Kidney (tissue), 14 donors: ENCODE results near the gene CTNNBL1. TPM values are rescaled to one million over a fixed set of nuclear protein-coding genes. Genes with fewer than 3 reads are reported as not detected.

Experiments used
- DNase-seq, 5 donors: peaks; one replicate each; pipeline ENCODE4 v3.0.0-alpha.2; 2013 to 2020
- FAIRE-seq: peaks from 2 replicates; lab custom pipeline; 2012; peaks lifted over from hg19 to GRCh38; lab: Jason Lieb, UNC
- H3K27ac ChIP-seq, 2 donors: one replicate each; pipeline ENCODE4 v1.7.0; 2013; ENCODE audit warnings: low read depth in 2 of 2, low read length in 2 of 2, inconsistent platforms in 1 of 2
- H3K27me3 ChIP-seq: one replicate; pipeline ENCODE4 v1.7.1; 2013; ENCODE audit warnings: low read length, inconsistent platforms; ENCODE audit not compliant: control insufficient read depth, insufficient read depth
- H3K36me3 ChIP-seq, 3 donors: one replicate each; pipeline versions ENCODE4 v1.7.0 to v1.7.1; 2013; ENCODE audit warnings: low read length in 3 of 3, control low read depth in 1 of 3, inconsistent platforms in 1 of 3; ENCODE audit not compliant: insufficient read depth in 3 of 3, control insufficient read depth in 2 of 3
- H3K4me1 ChIP-seq, 3 donors: one replicate each; pipeline versions ENCODE4 v1.7.0 to v1.7.1; 2013; ENCODE audit warnings: low read length in 3 of 3, inconsistent platforms in 1 of 3, low read depth in 1 of 3; ENCODE audit not compliant: control insufficient read depth in 2 of 3, insufficient read depth in 2 of 3
- H3K4me3 ChIP-seq, 3 donors: one replicate each; pipeline versions ENCODE4 v1.7.0 to v1.8.1; 2013; ENCODE audit warnings: low read length in 3 of 3, control low read depth in 1 of 3, inconsistent platforms in 1 of 3
- H3K9ac ChIP-seq, 3 donors: one replicate each; pipeline versions ENCODE4 v1.7.0 to v1.7.1; 2013; ENCODE audit warnings: low read length in 3 of 3, control low read depth in 1 of 3, inconsistent platforms in 1 of 3
- H3K9me3 ChIP-seq, 3 donors: one replicate each; pipeline versions ENCODE4 v1.7.0 to v1.7.1; 2013; ENCODE audit warnings: low read length in 3 of 3, control low read depth in 1 of 3, inconsistent platforms in 1 of 3; ENCODE audit not compliant: control insufficient read depth in 2 of 3, insufficient read depth in 1 of 3
- CTCF ChIP-seq: IDR thresholded peaks from 3 replicates; pipeline ENCODE4 v1.5.1; 2012; ENCODE audit warnings: mild to moderate bottlenecking, moderate library complexity, borderline replicate concordance; ENCODE audit not compliant: insufficient read depth; ENCODE audit errors: extremely low read depth
- intact Hi-C: fragments of 100-400 bp; cut with DNase I; formaldehyde crosslinking; loops from one replicate; pipeline ENCODE4 v1.11.1; 2022
- polyA plus RNA-seq: library from polyadenylated mRNA; stranded (reverse); fragments of 350-450 nt; fragmentation: Illumina TruSeq; extraction: RNeasy Lipid Tissue Mini Kit (QIAGEN cat#74804); gene quantifications from one replicate; pipeline ENCODE4 v1.2.3, GENCODE V29; 2014; ENCODE audit warnings: low read depth, low replicate concordance; ENCODE audit not compliant: insufficient read depth
- total RNA-seq: library from RNA; stranded (reverse); fragmentation: NEBNext Ultra II Directional; extraction: Animal tissue kit (Norgen Biotek cat#: 25700); gene quantifications from one replicate; pipeline ENCODE4 v1.2.1, GENCODE V29; 2021
- donor health status: control.
- donor health status: control.
- donor health status: control.
- donor health status: control.
- donor health status: control.
- donor health status: DM: yes; HTN: yes; CAD: no.
- donor health status: Normal renal cell carcinoma (clear cell type).

CTNNBL1 gene
- total and polyA plus RNA-seq, 2 donors from 2014 or later = 40.9 to 70.9 TPM

DNA sequence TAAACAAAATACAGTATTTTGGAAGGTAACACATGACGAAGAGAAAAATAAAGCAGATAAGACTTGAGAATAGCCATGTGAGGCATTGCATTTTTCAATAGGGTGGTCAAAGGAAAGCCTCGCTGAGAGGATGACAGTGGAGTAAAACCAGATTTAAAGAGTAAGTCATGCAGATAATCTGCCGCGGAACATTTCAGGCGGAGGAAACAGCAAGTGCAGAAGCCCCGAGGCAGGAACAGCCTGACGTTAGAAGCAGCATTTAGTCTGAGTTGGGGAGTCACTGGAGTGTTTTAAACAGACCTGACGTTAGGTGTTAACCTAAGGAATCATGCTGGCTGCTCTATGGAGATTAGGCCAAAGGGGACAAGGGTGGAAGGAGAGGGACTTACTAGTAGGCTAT is 144.1 kb downstream of the CTNNBL1 start:
- Histone ChIP-seq H3K9ac (no peak overlapping the region), H3K4me1 (no peaks in the 10 kb centered on the region), H3K27me3 (no peaks in the 10 kb centered on the region), H3K27ac (no peak overlapping the region), H3K36me3 (peaks cover 6 to 16% (median 12%) of the 10 kb centered on the region in 3 donors), H3K9me3 (no peaks in the 10 kb centered on the region), H3K4me3 (no peak overlapping the region)
- TF ChIP-seq CTCF = no peak
- DNase-seq (peak in 1 of 5 donors; percentile 25), FAIRE-seq (no peak)
- intact Hi-C loops = no loop called here

GRCh38 chr20:37838769-37839431 is 145.1 kb downstream of the CTNNBL1 start:
- no peak overlapping the region for H3K4me3 ChIP-seq
- no peak for TF ChIP-seq CTCF
- FAIRE-seq = no peak
- H3K9ac ChIP-seq = no peak overlapping the region
- H3K36me3 ChIP-seq = peaks cover 6 to 17% (median 16%) of the 10 kb centered on the region in 3 donors
- H3K27ac ChIP-seq = no peak overlapping the region
- no peaks in the 10 kb centered on the region for H3K9me3 ChIP-seq
- intact Hi-C loops = no loop called here
- no peaks in the 10 kb centered on the region for H3K27me3 ChIP-seq
- no peaks in the 10 kb centered on the region for H3K4me1 ChIP-seq
- DNase-seq = no peak

DNA sequence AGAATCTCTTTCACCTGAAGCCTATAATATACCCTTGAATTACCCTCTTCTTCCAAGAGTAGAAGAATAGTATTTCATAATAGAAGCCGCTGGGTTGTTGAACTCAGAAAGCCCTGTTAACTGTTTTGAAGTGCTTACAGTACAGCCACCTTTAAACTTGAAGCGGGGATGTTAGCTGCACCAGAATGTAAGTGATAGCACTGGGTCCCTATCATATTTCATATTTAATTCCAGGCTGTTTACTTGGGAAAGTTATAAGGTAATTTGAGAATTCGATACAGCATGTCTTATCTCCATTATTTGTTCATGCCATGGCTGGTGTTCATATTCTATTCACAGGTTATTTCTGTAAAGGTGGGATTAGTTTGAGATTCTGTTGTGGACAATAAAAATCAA is 145.6 kb downstream of the CTNNBL1 start:
- no peak overlapping the region for H3K27ac ChIP-seq
- intact Hi-C loops = no loop called here
- FAIRE-seq = no peak

More for the DNA sequence above, 145.6 kb downstream of the CTNNBL1 start:
- Histone ChIP-seq H3K9me3 (no peaks in the 10 kb centered on the region), H3K4me3 (no peak overlapping the region), H3K27me3 (no peaks in the 10 kb centered on the region), H3K4me1 (no peaks in the 10 kb centered on the region), H3K9ac (no peak overlapping the region), H3K36me3 (peaks cover 6 to 19% (median 17%) of the 10 kb centered on the region in 3 donors)
- TF ChIP-seq CTCF = no peak
- DNase-seq = peak in 1 of 5 donors; percentile 55
